GM10266 (cell line): ENCODE measurements around the gene NECTIN4.
"Not testable (repeated sequence)": the region's sequence is repeated elsewhere in the genome, so short reads cannot be mapped to it uniquely, and the experiment has no call there.

ENCODE experiments used
- DNase-seq: peaks from one replicate; pipeline ENCODE4 v3.0.0; 2012; ENCODE audit errors: extremely low spot score
- CTCF ChIP-seq: IDR thresholded peaks from 2 replicates; pipeline ENCODE4 v1.5.1; 2012; ENCODE audit warnings: mild to moderate bottlenecking, low read depth; ENCODE audit not compliant: control insufficient read depth, insufficient read depth; ENCODE audit errors: missing control alignments

The NECTIN4 gene

GRCh38 chr1:161119092-161119903 is 29.9 kb upstream of the NECTIN4 start:
- DNase-seq = peak; percentile 80
- peak; percentile 43 for TF ChIP-seq CTCF

GRCh38 chr1:161117759-161118581 is 28.6 kb upstream of the NECTIN4 start, which contains the start of the genes NIT1 and PFDN2:
NIT1 (plus strand) TSS chr1:161118105; CDS start chr1:161118177, 72 bp downstream.
PFDN2 (minus strand) TSS chr1:161118037; CDS start chr1:161118026, 11 bp downstream.
- no peak for TF ChIP-seq CTCF
- DNase-seq = peak; percentile 89

GRCh38 chr1:161115961-161116360 is 26.6 kb upstream of the NECTIN4 start:
- not testable (repeated sequence) for DNase-seq

GRCh38 chr1:161115132-161115711 is 25.9 kb upstream of the NECTIN4 start:
- DNase-seq = no peak
- no peak for TF ChIP-seq CTCF

GRCh38 chr1:161114556-161114955 is 25.2 kb upstream of the NECTIN4 start:
- no peak for DNase-seq
- no peak for TF ChIP-seq CTCF

- no peak for DNase-seq
- TF ChIP-seq CTCF = no peak
These were observed 24.6 kb upstream of the NECTIN4 start for GRCh38 chr1:161113915-161114314.

- no peak for TF ChIP-seq CTCF
- DNase-seq = no peak
These were observed 22.2 kb upstream of the NECTIN4 start for GRCh38 chr1:161111527-161111926.
